Measurements from ENCODE around the gene RAVER2.

RAVER2 gene

GRCh38 chr1:64871256-64871655 lies 126.4 kb downstream of the RAVER2 start:
- no peak for DNase-seq (ENCODE audit: insufficient read length, low spot score)

GRCh38 chr1:64872067-64872466 lies 127.2 kb downstream of the RAVER2 start:
- DNase-seq (ENCODE audit: insufficient read length, low spot score) (no peak), FAIRE-seq (no peak)

More at GRCh38 chr1:64871256-64871655, 126.4 kb downstream of the RAVER2 start:
- FAIRE-seq = no peak

DNA sequence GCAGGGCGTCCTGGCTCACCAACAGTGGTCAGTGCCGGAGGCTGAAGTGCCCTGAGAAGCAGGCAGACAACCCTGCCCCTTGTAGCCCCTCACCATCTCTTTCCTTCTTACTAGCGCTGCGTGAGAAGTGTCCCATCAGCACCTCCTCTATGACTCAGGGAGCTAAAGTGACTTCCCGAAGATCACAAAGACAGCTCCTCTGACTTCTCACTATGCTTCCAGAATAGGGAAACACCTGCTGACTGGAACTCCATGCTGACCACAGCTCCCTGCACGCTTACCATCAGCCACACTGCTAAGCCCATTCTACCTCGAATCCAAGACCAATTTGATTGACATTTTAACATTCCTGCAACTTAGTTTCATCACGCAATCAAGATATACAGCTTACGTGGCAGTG lies 128.7 kb downstream of the RAVER2 start:
- FAIRE-seq = no peak
- DNase-seq (ENCODE audit: insufficient read length, low spot score) = no peak

- no peak for FAIRE-seq
Observed at GRCh38 chr1:64874666-64875065, 129.8 kb downstream of the RAVER2 start.

GRCh38 chr1:64875101-64875500 lies 130.2 kb downstream of the RAVER2 start:
- FAIRE-seq = no peak
- no peak for DNase-seq (ENCODE audit: insufficient read length, low spot score)

More at GRCh38 chr1:64874666-64875065, 129.8 kb downstream of the RAVER2 start:
- no peak for DNase-seq (ENCODE audit: insufficient read length, low spot score)

GRCh38 chr1:64875606-64876005 lies 130.7 kb downstream of the RAVER2 start:
- FAIRE-seq = no peak
- DNase-seq (ENCODE audit: insufficient read length, low spot score) = no peak

DNA sequence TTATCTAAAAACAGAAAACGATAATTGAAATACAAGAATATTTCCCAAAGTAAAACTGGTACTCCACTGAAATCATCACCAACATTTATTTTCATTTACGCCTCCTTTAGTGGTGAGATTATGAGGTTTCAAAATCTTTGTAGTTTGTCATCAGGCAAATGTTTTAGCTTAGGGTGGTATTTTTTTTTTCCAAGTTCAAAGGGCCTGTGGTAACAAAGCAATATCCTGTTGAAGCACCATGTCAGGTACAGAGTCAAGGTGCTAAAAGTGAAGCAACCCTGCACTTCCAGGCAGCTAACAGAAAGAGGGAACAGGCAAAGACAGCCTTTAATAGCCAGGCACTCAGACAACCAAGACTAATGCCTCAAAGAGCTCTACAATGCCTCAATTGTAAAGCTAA lies 132.3 kb downstream of the RAVER2 start:
- DNase-seq (ENCODE audit: insufficient read length, low spot score) (no peak), FAIRE-seq (no peak)

DNA sequence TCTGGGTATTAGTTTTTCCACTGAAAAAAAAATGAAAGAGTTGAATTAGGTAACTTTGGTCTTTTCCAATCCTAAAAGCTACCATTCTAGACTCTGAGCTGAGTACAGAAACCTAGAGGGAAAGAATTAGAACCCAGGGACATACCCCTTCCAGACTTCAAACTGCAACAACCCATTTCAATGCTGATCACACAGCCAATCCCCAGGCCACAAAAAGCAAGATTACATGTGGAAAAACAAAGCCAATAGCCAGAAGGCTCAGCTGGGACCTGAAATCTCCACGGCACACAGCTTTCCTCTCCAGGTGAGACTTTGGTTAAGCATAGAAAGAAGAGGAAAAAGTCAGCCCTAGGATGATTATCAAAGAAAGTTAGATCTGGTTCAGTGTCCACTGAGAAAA lies 132.7 kb downstream of the RAVER2 start:
- FAIRE-seq (no peak), DNase-seq (ENCODE audit: insufficient read length, low spot score) (no peak)

GRCh38 chr1:64878090-64878489 lies 133.2 kb downstream of the RAVER2 start:
- FAIRE-seq (no peak), DNase-seq (ENCODE audit: insufficient read length, low spot score) (no peak)

- DNase-seq (ENCODE audit: insufficient read length, low spot score) (no peak), FAIRE-seq (no peak)
Observed at GRCh38 chr1:64878931-64879611, 134.2 kb downstream of the RAVER2 start.

DNA sequence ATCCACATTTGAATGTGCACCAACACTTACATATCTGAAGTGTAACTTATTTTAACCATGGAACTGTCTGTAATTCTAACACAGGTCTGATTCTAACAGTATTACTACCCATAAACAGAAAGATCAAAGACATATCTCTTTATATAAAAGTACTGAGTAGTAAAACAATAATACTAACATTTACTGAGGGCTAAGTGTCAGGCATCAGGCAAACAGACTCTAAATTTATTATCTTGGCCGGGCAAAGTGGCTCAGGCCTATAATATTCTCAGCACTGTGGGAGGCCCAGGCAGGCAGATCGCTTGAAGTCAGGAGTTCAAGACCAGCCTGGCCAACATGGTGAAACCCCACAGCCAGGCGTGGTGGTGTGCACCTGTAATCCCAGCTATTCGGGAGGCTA lies 135.6 kb downstream of the RAVER2 start:
- DNase-seq (ENCODE audit: insufficient read length, low spot score) (no peak), FAIRE-seq (no peak)

GRCh38 chr1:64881281-64881680 lies 136.4 kb downstream of the RAVER2 start:
- FAIRE-seq (no peak), DNase-seq (ENCODE audit: insufficient read length, low spot score) (no peak)
